ENCODE measurements around the gene MYO1E. TPM values are rescaled to one million over a fixed set of nuclear protein-coding genes. Genes with fewer than 3 reads are reported as not detected.

MYO1E gene
- total RNA-seq, 1 donor from 2014 or later = 84.6 TPM

GRCh38 chr15:59304034-59304795 is 68.5 kb downstream of the MYO1E start:
- Mint-ChIP-seq H3K9me3 (ENCODE audit: unreplicated experiment) (no peaks in the 10 kb centered on the region), H3K4me1 (ENCODE audit: unreplicated experiment) (peaks cover 52% of the 10 kb centered on the region), H3K27ac (ENCODE audit: unreplicated experiment) (peak overlapping the region; percentile 38), H3K4me3 (ENCODE audit: unreplicated experiment) (no peak overlapping the region), H3K36me3 (ENCODE audit: unreplicated experiment) (no peaks in the 10 kb centered on the region), H3K27me3 (ENCODE audit: unreplicated experiment) (no peaks in the 10 kb centered on the region)
- DNase-seq (ENCODE audit: extremely low spot score, unreplicated experiment) = no peak
- TF ChIP-seq, protein P1, sequence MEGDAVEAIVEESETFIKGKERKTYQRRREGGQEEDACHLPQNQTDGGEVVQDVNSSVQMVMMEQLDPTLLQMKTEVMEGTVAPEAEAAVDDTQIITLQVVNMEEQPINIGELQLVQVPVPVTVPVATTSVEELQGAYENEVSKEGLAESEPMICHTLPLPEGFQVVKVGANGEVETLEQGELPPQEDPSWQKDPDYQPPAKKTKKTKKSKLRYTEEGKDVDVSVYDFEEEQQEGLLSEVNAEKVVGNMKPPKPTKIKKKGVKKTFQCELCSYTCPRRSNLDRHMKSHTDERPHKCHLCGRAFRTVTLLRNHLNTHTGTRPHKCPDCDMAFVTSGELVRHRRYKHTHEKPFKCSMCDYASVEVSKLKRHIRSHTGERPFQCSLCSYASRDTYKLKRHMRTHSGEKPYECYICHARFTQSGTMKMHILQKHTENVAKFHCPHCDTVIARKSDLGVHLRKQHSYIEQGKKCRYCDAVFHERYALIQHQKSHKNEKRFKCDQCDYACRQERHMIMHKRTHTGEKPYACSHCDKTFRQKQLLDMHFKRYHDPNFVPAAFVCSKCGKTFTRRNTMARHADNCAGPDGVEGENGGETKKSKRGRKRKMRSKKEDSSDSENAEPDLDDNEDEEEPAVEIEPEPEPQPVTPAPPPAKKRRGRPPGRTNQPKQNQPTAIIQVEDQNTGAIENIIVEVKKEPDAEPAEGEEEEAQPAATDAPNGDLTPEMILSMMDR (IDR thresholded peaks at IDR 0.05) = no peak

- Mint-ChIP-seq H3K27me3 (ENCODE audit: unreplicated experiment) (no peaks in the 10 kb centered on the region), H3K4me3 (ENCODE audit: unreplicated experiment) (no peak overlapping the region), H3K9me3 (ENCODE audit: unreplicated experiment) (no peaks in the 10 kb centered on the region), H3K4me1 (ENCODE audit: unreplicated experiment) (peaks cover 52% of the 10 kb centered on the region), H3K36me3 (ENCODE audit: unreplicated experiment) (no peaks in the 10 kb centered on the region), H3K27ac (ENCODE audit: unreplicated experiment) (peak overlapping the region; percentile 38)
- DNase-seq (ENCODE audit: extremely low spot score, unreplicated experiment) = no peak
- TF ChIP-seq, protein P1 (IDR thresholded peaks at IDR 0.05) = no peak
Observed at GRCh38 chr15:59303633-59304032, 69.0 kb downstream of the MYO1E start.

DNA sequence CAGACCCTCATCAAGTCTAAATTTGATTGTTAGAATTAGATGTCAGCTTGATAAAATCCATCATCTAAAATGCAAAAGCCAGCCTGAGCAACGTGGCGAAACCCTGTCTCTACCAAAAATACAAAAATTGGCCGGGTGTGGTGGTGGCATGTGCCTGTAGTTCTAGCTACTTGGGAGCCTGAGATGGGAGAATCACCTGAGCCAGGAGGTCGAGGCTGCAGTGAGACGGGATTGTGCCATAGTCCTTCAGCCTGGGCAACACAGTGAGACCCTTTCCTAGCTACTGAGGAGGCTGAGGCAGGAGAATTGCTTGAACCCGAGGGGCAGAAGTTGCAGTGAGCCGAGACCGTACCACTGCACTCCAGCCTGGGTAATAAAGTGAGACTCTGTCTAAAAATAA is 69.5 kb downstream of the MYO1E start:
- TF ChIP-seq, protein P1 (IDR thresholded peaks at IDR 0.05) = no peak
- Mint-ChIP-seq H3K27ac (ENCODE audit: unreplicated experiment) (no peak overlapping the region), H3K4me3 (ENCODE audit: unreplicated experiment) (no peak overlapping the region), H3K27me3 (ENCODE audit: unreplicated experiment) (no peaks in the 10 kb centered on the region), H3K4me1 (ENCODE audit: unreplicated experiment) (peaks cover 55% of the 10 kb centered on the region), H3K9me3 (ENCODE audit: unreplicated experiment) (no peaks in the 10 kb centered on the region), H3K36me3 (ENCODE audit: unreplicated experiment) (no peaks in the 10 kb centered on the region)
- DNase-seq (ENCODE audit: extremely low spot score, unreplicated experiment) = no peak

DNA sequence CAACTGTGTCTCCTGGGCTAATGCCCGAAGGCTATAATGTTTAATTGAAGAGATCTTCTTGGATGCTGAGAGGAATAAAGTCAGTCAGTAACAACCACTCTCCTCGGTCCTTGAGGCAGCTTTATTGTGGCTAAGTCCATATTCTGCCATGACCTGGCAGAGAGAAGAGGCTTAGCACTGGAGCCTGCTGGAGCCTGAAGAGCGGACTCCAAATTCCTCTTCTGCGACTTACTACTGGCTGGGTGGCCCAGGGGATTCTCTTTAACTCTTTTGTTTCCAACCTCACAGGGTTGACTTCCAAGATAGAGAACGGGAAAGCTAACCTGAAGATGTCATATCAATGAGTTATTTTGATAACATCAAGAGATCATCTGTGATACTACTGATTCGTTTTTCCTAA is 71.1 kb downstream of the MYO1E start:
- no peak for DNase-seq (ENCODE audit: extremely low spot score, unreplicated experiment)
- no peaks in the 10 kb centered on the region for H3K9me3 Mint-ChIP-seq (ENCODE audit: unreplicated experiment)
- TF ChIP-seq, protein P1 (IDR thresholded peaks at IDR 0.05) = no peak
- no peaks in the 10 kb centered on the region for H3K27me3 Mint-ChIP-seq (ENCODE audit: unreplicated experiment)
- no peak overlapping the region for H3K4me3 Mint-ChIP-seq (ENCODE audit: unreplicated experiment)
- H3K36me3 Mint-ChIP-seq (ENCODE audit: unreplicated experiment) = no peaks in the 10 kb centered on the region
- H3K27ac Mint-ChIP-seq (ENCODE audit: unreplicated experiment) = no peak overlapping the region
- H3K4me1 Mint-ChIP-seq (ENCODE audit: unreplicated experiment) = peaks cover 53% of the 10 kb centered on the region

GRCh38 chr15:59300618-59301139 is 72.0 kb downstream of the MYO1E start:
- TF ChIP-seq, protein P1 (IDR thresholded peaks at IDR 0.05) = no peak
- Mint-ChIP-seq H3K9me3 (ENCODE audit: unreplicated experiment) (no peaks in the 10 kb centered on the region), H3K27me3 (ENCODE audit: unreplicated experiment) (no peaks in the 10 kb centered on the region), H3K36me3 (ENCODE audit: unreplicated experiment) (no peaks in the 10 kb centered on the region), H3K4me3 (ENCODE audit: unreplicated experiment) (no peak overlapping the region), H3K27ac (ENCODE audit: unreplicated experiment) (peak overlapping the region; percentile 43), H3K4me1 (ENCODE audit: unreplicated experiment) (peaks cover 53% of the 10 kb centered on the region)
- no peak for DNase-seq (ENCODE audit: extremely low spot score, unreplicated experiment)
